IMR-90 (cell line): ENCODE measurements around the gene TMEM218. TPM values are rescaled to one million over a fixed set of nuclear protein-coding genes. Genes with fewer than 3 reads are reported as not detected.

ENCODE experiments used
- ATAC-seq: fragments of 200-7000 bp; cut with Tn5 transposase; 2 replicates; pipeline ENCODE4 v1.9.1; 2020; ENCODE audit warnings: low read depth, mild to moderate bottlenecking, moderate library complexity
- BruUV-seq: library from RNA; stranded (reverse); fragments of 400-500 nt; replicated peaks from 2 replicates; lab custom pipeline; 2021; lab: Mats Ljungman, UMichigan
- CTCF ChIA-PET: fragments of 300-600 bp; formaldehyde crosslinking; extraction: SDS; loops from one replicate; lab custom pipeline; 2021; ENCODE audit warnings: antibody characterized with exemption; lab: Yijun Ruan, JAX
- POLR2A ChIA-PET: fragments of 300-600 bp; sonication (Branson Sonifier 250); formaldehyde crosslinking; loops from one replicate; lab custom pipeline; 2022; ENCODE audit warnings: antibody characterized with exemption; ENCODE audit not compliant: unreplicated experiment; lab: Charles Lee
- DNase-seq: peaks from one replicate; pipeline ENCODE4 v3.0.0; 2013
- H2AFZ ChIP-seq: replicated peaks from 2 replicates; pipeline ENCODE3; 2013; ENCODE audit warnings: low read length, mild to moderate bottlenecking; ENCODE audit not compliant: poor library complexity
- H2AK5ac ChIP-seq: 2 replicates; pipeline ENCODE4 v1.6.1; 2013; ENCODE audit warnings: low read depth, low read length, inconsistent platforms
- H2AK9ac ChIP-seq: replicated peaks from 2 replicates; pipeline ENCODE3; 2013; ENCODE audit warnings: mild to moderate bottlenecking, low read depth, low read length, moderate library complexity; ENCODE audit not compliant: poor library complexity
- H2BK120ac ChIP-seq: 2 replicates; pipeline ENCODE4 v1.6.1; 2013; ENCODE audit warnings: low read depth, low read length, inconsistent platforms
- H2BK15ac ChIP-seq: 3 replicates; pipeline ENCODE4 v1.6.1; 2013; ENCODE audit warnings: low read depth, low read length, inconsistent platforms
- H2BK20ac ChIP-seq: 2 replicates; pipeline ENCODE4 v1.6.1; 2013; ENCODE audit warnings: low read depth, mild to moderate bottlenecking, inconsistent platforms, low read length, moderate library complexity
- H2BK5ac ChIP-seq: 2 replicates; pipeline ENCODE4 v1.6.1; 2013; ENCODE audit warnings: mild to moderate bottlenecking, low read depth, low read length, inconsistent platforms; ENCODE audit not compliant: poor library complexity, severe bottlenecking
- H3K14ac ChIP-seq: replicated peaks from 2 replicates; pipeline ENCODE4 v1.6.1; 2013; ENCODE audit warnings: low read depth, low read length, inconsistent platforms
- H3K18ac ChIP-seq: 2 replicates; pipeline ENCODE4 v1.6.1; 2013; ENCODE audit warnings: low read depth, low read length, control low read depth
- H3K23ac ChIP-seq: 2 replicates; pipeline ENCODE4 v1.6.1; 2013; ENCODE audit warnings: low read depth, low read length, inconsistent platforms
- H3K27ac ChIP-seq: 2 replicates; pipeline ENCODE4 v1.5.1; 2013; ENCODE audit warnings: mild to moderate bottlenecking, control low read depth, low read length; ENCODE audit not compliant: insufficient read depth
- H3K27me3 ChIP-seq: 2 replicates; pipeline ENCODE4 v1.6.1; 2013; ENCODE audit warnings: low read length; ENCODE audit not compliant: control insufficient read depth, insufficient read depth
- H3K36me3 ChIP-seq: 2 replicates; pipeline ENCODE4 v1.6.1; 2013; ENCODE audit warnings: low read length, mixed read lengths; ENCODE audit not compliant: control insufficient read depth, insufficient read depth
- H3K4ac ChIP-seq: 2 replicates; pipeline ENCODE4 v1.6.1; 2013; ENCODE audit warnings: low read depth, low read length, inconsistent platforms
- H3K4me1 ChIP-seq: 2 replicates; pipeline ENCODE4 v1.6.1; 2013; ENCODE audit warnings: low read length, mixed read lengths; ENCODE audit not compliant: control insufficient read depth, insufficient read depth
- H3K4me2 ChIP-seq: 2 replicates; pipeline ENCODE4 v1.6.1; 2013; ENCODE audit warnings: low read depth, mild to moderate bottlenecking, control low read depth, low read length, moderate library complexity
- H3K4me3 ChIP-seq: 2 replicates; pipeline ENCODE4 v1.5.1; 2013; ENCODE audit warnings: low read depth, mild to moderate bottlenecking, control low read depth, low read length, moderate library complexity; ENCODE audit not compliant: insufficient read depth
- H3K56ac ChIP-seq: 2 replicates; pipeline ENCODE4 v1.6.1; 2013; ENCODE audit warnings: low read length, inconsistent platforms; ENCODE audit not compliant: insufficient read depth; ENCODE audit errors: extremely low read depth
- H3K79me1 ChIP-seq, 2 experiments: 2 replicates each; pipeline ENCODE4 v1.6.1; 2013; ENCODE audit warnings: low read length in 2 of 2, inconsistent platforms in 1 of 2, low read depth in 1 of 2
- H3K9ac ChIP-seq: 2 replicates; pipeline ENCODE4 v1.6.1; 2013; ENCODE audit warnings: low read depth, low read length, control low read depth
- H3K9me1 ChIP-seq: 2 replicates; pipeline ENCODE4 v1.6.1; 2013; ENCODE audit warnings: low read length, inconsistent platforms; ENCODE audit not compliant: insufficient read depth
- H3K9me3 ChIP-seq: 2 replicates; pipeline ENCODE4 v1.6.1; 2013; ENCODE audit warnings: low read length; ENCODE audit not compliant: control insufficient read depth, insufficient read depth
- H4K20me1 ChIP-seq: 2 replicates; pipeline ENCODE4 v1.6.1; 2013; ENCODE audit warnings: low read length, inconsistent platforms; ENCODE audit not compliant: insufficient read depth
- H4K5ac ChIP-seq: 2 replicates; pipeline ENCODE4 v1.6.1; 2013; ENCODE audit warnings: mild to moderate bottlenecking, low read depth, low read length, control low read depth
- H4K8ac ChIP-seq, 2 experiments: 2 replicates each; pipeline ENCODE4 v1.6.1; 2013; ENCODE audit warnings: low read depth in 2 of 2, low read length in 2 of 2, control low read depth in 1 of 2, inconsistent platforms in 1 of 2
- H4K91ac ChIP-seq: 2 replicates; pipeline ENCODE4 v1.6.1; 2013; ENCODE audit warnings: low read depth, low read length, inconsistent platforms; ENCODE audit not compliant: insufficient read depth
- CTCF ChIP-seq: conservative IDR thresholded peaks from 2 replicates; pipeline ENCODE4 v1.5.1; 2012; ENCODE audit warnings: mild to moderate bottlenecking, low read depth, low read length, improper control_type of control experiment
- ELK1 ChIP-seq: fragments of 150-350 bp; IDR thresholded peaks from 2 replicates; pipeline ENCODE4 v1.6.1; 2016; ENCODE audit warnings: low read depth, mild to moderate bottlenecking, low read length, moderate library complexity, borderline replicate concordance
- FOS ChIP-seq: fragments of 150-350 bp; IDR thresholded peaks from 2 replicates; pipeline ENCODE4 v1.6.1; 2016; ENCODE audit warnings: low read depth, low read length
- MAZ ChIP-seq: IDR thresholded peaks from 2 replicates; pipeline ENCODE4 v1.6.1; 2012; ENCODE audit warnings: low read depth, mild to moderate bottlenecking, low read length, improper control_type of control experiment, moderate library complexity, borderline replicate concordance
- MXI1 ChIP-seq: IDR thresholded peaks from 2 replicates; pipeline ENCODE4 v1.6.1; 2012; ENCODE audit warnings: low read depth, mild to moderate bottlenecking, low read length, moderate library complexity, borderline replicate concordance
- POLR2A ChIP-seq: IDR thresholded peaks from 2 replicates; pipeline ENCODE4 v1.6.1; 2012; ENCODE audit warnings: mild to moderate bottlenecking, low read depth, low read length
- RAD21 ChIP-seq: IDR thresholded peaks from 2 replicates; pipeline ENCODE4 v1.6.1; 2012; ENCODE audit warnings: low read length, improper control_type of control experiment
- RCOR1 ChIP-seq: IDR thresholded peaks from 2 replicates; pipeline ENCODE4 v1.6.1; 2012; ENCODE audit warnings: mild to moderate bottlenecking, low read length, improper control_type of control experiment; ENCODE audit not compliant: insufficient replicate concordance
- SMC3 ChIP-seq: fragments of 150-350 bp; IDR thresholded peaks from 2 replicates; pipeline ENCODE4 v1.6.1; 2016; ENCODE audit warnings: low read depth, mild to moderate bottlenecking, antibody characterized with exemption, low read length, moderate library complexity
- USF2 ChIP-seq: fragments of 150-350 bp; IDR thresholded peaks from 2 replicates; pipeline ENCODE4 v1.6.1; 2017; ENCODE audit warnings: mild to moderate bottlenecking, antibody characterized with exemption, low read length, low read depth
- WGBS, 2 experiments: methylation state at CpG; one replicate each; pipeline versions ENCODE4 v1.1.5 to v1.1.7; 2013; ENCODE audit warnings: missing lambda C conversion rate in 2 of 2; ENCODE audit not compliant: insufficient read length in 1 of 2; ENCODE audit errors: extremely low coverage in 2 of 2; 5-methylcytosine and 5-hydroxymethylcytosine counted together
- dilution Hi-C: fragments of 300-500 bp; cut with HindIII; formaldehyde crosslinking; loops from one replicate; pipeline ENCODE4 v1.14.3; 2018; ENCODE audit warnings: low sequenced_read_pairs; ENCODE audit not compliant: unreplicated experiment
- in situ Hi-C: fragments of 300-500 bp; cut with MboI; formaldehyde crosslinking; loops from 3 replicates; pipeline ENCODE4 v1.14.3; 2019; ENCODE audit warnings: low sequenced_read_pairs, inconsistent platforms, mixed read lengths
- intact Hi-C: fragments of 100-400 bp; cut with micrococcal nuclease; formaldehyde crosslinking; loops from 2 replicates; pipeline ENCODE4 v1.10.0; 2022
- polyA plus RNA-seq, 3 experiments: library from polyadenylated mRNA; depleted of rRNA; stranded (reverse); fragments of >200 nt; gene quantifications; 2 replicates each; pipeline ENCODE4 v1.2.3, GENCODE V29; 2012; ENCODE audit warnings: low replicate concordance in 1 of 3
- total RNA-seq: library from RNA; depleted of rRNA; stranded (reverse); fragments of >200 nt; gene quantifications from 2 replicates; pipeline ENCODE4 v1.2.3, GENCODE V29; 2012

TMEM218 gene
- total and polyA plus RNA-seq, 2 of the 4 experiments (the other 2 are of a cell fraction): 19.4 to 23.0 TPM

GRCh38 chr11:125154378-125155099, 43.1 kb upstream of the TMEM218 start:
- in situ Hi-C loops: no loop called here

More at GRCh38 chr11:125154378-125155099, 43.1 kb upstream of the TMEM218 start:
- H4K8ac ChIP-seq: no peak overlapping the region
- no peak overlapping the region; the same call in 1 of the 2 replicates for H3K23ac ChIP-seq
- no peaks in the 10 kb centered on the region for H4K20me1 ChIP-seq
- H2AK5ac ChIP-seq: no peak overlapping the region
- no peak for ATAC-seq
- H4K5ac ChIP-seq: no peak overlapping the region
- TF ChIP-seq SMC3: no peak
- no peak for TF ChIP-seq RAD21
- TF ChIP-seq CTCF: no peak
- no peak for TF ChIP-seq USF2
- no peak for TF ChIP-seq MAZ
- no peak for TF ChIP-seq FOS
- TF ChIP-seq RCOR1: no peak
- no peak for TF ChIP-seq ELK1
- TF ChIP-seq MXI1: no peak
- TF ChIP-seq POLR2A: no peak
- WGBS, 2 experiments: no CpG with 5 or more reads among the region's 7 CpGs
- H3K4ac ChIP-seq: no peak overlapping the region
- H2AFZ ChIP-seq: no peak overlapping the region
- no peak overlapping the region for H2BK20ac ChIP-seq
- CTCF ChIA-PET: no interaction called here
- H3K9ac ChIP-seq: no peak overlapping the region
- no peaks in the 10 kb centered on the region; the same call in 1 of the 2 replicates for H3K9me3 ChIP-seq
- no peak overlapping the region for H2BK15ac ChIP-seq
- H3K9me1 ChIP-seq: no peaks in the 10 kb centered on the region; the same call in 1 of the 2 replicates
- no peak for DNase-seq
- no peak overlapping the region for H3K14ac ChIP-seq
- intact Hi-C loops (no loop called here), dilution Hi-C loops (no loop called here)
- H3K79me1 ChIP-seq: no peaks in the 10 kb centered on the region
- no peak overlapping the region for H3K56ac ChIP-seq
- H2BK120ac ChIP-seq: no peak overlapping the region
- H3K27me3 ChIP-seq: peaks cover 45% of the 10 kb centered on the region
- no peak overlapping the region for H2AK9ac ChIP-seq
- no peak overlapping the region for H2BK5ac ChIP-seq
- H3K27ac ChIP-seq: no peak overlapping the region
- H3K18ac ChIP-seq: no peak overlapping the region
- POLR2A ChIA-PET: no interaction called here
- no peak overlapping the region for H4K91ac ChIP-seq
- no peaks in the 10 kb centered on the region for H3K36me3 ChIP-seq
- no peak overlapping the region for H3K4me2 ChIP-seq
- BruUV-seq: no TSS peak
- no peaks in the 10 kb centered on the region for H3K4me1 ChIP-seq
- no peak overlapping the region for H3K4me3 ChIP-seq
